Esophagus mucosa (tissue), 1 donor: ENCODE measurements around the gene MX2. TPM values are rescaled to one million over a fixed set of nuclear protein-coding genes. Genes with fewer than 3 reads are reported as not detected.
"Not testable (repeated sequence)": the region's sequence is repeated elsewhere in the genome, so short reads cannot be mapped to it uniquely, and the experiment has no call there.

Source experiments
- ATAC-seq: fragments of 200-7000 bp; cut with Tn5 transposase; one replicate; pipeline ENCODE4 v1.9.1; 2020
- total RNA-seq: library from RNA; stranded (reverse); gene quantifications from one replicate; pipeline ENCODE4 v1.2.4, GENCODE V29; 2023
- donor health status: DM: yes; HTN: yes; CAD: no.

The MX2 gene
- total RNA-seq, 1 donor from 2014 or later, result 4.2 TPM

- no peak for ATAC-seq
Measured at GRCh38 chr21:41387042-41387819, 25.4 kb downstream of the MX2 start.

- no peak for ATAC-seq
Measured at GRCh38 chr21:41387824-41388223, 26.0 kb downstream of the MX2 start.

- no peak for ATAC-seq
Measured at GRCh38 chr21:41388259-41388658, 26.4 kb downstream of the MX2 start.

GRCh38 chr21:41390043-41390639, 28.3 kb downstream of the MX2 start:
- no peak for ATAC-seq

GRCh38 chr21:41393876-41394465, 32.1 kb downstream of the MX2 start:
- no peak for ATAC-seq

- ATAC-seq, result peak; percentile 92
Measured at GRCh38 chr21:41396558-41397075, 34.8 kb downstream of the MX2 start.

- peak; percentile 18 for ATAC-seq
Measured at GRCh38 chr21:41397471-41397891, 35.7 kb downstream of the MX2 start.

GRCh38 chr21:41398251-41398650, 36.4 kb downstream of the MX2 start:
- ATAC-seq, result no peak

- no peak for ATAC-seq
Measured at GRCh38 chr21:41398831-41399230, 37.0 kb downstream of the MX2 start.

GRCh38 chr21:41399246-41399800, 37.5 kb downstream of the MX2 start:
- ATAC-seq, result no peak

GRCh38 chr21:41402231-41402630, 40.4 kb downstream of the MX2 start:
- ATAC-seq, result no peak

- ATAC-seq, result no peak
Measured at GRCh38 chr21:41402796-41403195, 41.0 kb downstream of the MX2 start.

- no peak for ATAC-seq
Measured at GRCh38 chr21:41403331-41403730, 41.5 kb downstream of the MX2 start.

GRCh38 chr21:41403966-41404365, 42.1 kb downstream of the MX2 start:
- no peak for ATAC-seq

GRCh38 chr21:41405321-41405720, 43.5 kb downstream of the MX2 start:
- no peak for ATAC-seq

- ATAC-seq, result no peak
Measured at GRCh38 chr21:41406340-41406739, 44.5 kb downstream of the MX2 start.

GRCh38 chr21:41407541-41408460, 46.0 kb downstream of the MX2 start:
- no peak for ATAC-seq

GRCh38 chr21:41410361-41410760, 48.5 kb downstream of the MX2 start:
- ATAC-seq, result no peak

- ATAC-seq, result peak; percentile 93
Measured at GRCh38 chr21:41410767-41411448, 49.1 kb downstream of the MX2 start.

- ATAC-seq, result peak; percentile 95
Measured at GRCh38 chr21:41411449-41412089, 49.7 kb downstream of the MX2 start.

GRCh38 chr21:41417505-41417904, 55.7 kb downstream of the MX2 start:
- ATAC-seq, result not testable (repeated sequence)
